NCI-H1694 (cell line): ENCODE data around the gene TRAM2.

Experiments
- DNase-seq: peaks from one replicate; lab custom pipeline; 2025; lab: John Stamatoyannopoulos, UW

Gene TRAM2

DNA sequence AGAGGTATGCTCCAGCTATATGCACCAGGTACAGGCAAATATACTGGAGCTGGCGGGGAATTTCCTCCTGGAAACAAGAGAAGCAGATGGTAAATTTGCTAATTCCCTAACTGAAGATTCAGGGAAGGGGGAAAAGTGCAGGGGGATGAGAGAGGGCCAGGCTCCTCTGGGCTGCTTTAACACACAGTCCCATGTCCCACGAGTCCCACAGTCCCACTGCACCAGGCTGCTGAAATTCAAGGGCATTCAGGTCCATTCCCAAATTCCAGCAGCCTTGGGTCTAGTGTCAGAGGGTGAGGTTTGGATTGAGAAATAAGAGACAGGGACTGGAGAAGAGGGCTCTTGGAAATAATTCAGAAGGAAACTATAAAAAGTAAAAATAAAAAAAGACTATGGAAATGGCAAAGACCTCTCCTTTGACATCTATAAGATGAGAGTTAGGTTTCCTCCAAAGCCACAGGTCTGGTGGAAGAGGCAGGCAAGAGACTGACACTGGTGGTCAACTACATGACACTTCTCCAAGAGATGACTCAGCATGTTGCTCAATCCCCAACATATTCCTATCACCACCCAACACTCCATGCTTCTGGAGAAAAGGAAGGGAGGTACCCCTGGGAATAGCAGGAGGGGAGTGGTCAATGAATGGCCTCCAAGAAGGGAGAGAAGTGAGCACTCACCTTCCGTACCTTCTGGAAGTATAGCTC is 69.2 kb downstream of the TRAM2 start:
- no peak for DNase-seq

DNA sequence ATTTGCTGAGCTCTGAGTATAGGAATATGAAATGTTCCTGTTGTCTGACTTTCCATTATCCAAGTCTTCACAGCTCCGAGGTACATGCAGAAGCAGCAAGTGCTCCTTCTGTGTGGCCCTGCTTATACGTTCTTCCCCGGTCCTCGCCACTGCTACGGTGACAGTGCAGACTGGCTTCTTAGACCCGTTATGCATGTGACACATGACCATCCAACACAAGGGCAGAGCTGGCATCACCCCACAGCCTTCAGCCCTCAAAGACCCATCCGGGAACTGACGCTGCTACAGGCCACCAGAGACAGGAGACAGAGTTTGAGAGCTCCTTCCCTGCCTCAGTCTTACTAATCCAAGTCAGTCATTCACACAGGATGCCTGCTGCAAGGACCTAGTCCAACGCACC is 70.4 kb downstream of the TRAM2 start:
- no peak for DNase-seq

DNA sequence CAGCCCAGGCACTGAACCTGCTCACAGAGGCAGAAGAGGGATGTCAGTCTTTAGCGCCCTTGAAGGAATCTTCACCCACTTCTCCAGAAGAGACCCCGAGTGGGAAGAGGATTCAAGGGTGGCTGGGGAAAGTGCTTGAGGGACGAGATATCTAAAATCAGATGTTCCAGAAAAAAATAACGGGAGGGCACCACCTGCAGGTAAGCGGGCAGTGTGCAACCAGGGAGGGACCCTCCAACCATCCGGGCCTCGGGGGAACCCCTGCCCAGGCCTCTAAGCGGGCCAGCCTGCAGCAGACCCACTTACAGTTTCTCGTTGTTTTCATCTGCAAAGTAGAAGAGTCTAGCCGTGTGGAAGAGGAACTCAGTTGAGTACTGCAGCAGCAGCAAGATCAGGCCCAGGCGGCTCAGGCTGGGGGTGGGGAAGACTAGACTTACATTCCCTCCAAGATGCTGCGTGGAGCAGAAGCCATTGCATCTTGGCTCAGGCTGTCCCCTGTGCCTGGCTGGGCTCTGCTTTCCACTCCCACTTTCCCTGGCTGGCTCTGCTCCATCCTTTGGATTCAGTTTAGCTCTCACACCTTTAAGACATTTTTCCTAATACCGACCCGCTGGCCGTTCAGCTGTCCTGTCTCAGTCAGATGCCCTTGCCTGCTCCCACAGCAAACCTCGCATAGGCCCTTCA is 71.0 kb downstream of the TRAM2 start:
- DNase-seq, result no peak

DNA sequence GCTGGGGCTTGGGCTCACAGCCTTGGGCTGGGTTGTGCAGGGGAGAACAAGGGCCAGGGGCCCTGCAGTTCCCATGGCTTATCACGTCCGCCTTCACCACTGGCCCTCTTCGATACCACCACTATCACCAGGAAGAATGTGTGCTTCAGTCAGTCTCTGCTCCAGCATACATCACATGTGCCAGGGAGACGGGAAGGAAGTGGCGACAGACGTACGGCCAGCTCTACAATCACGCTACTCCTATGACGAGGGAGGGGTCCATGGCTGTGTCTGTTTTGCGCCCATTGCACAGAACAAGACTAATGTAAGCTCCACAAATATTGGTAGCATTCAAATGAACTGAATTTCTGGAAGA is 72.1 kb downstream of the TRAM2 start:
- DNase-seq, result no peak

DNA sequence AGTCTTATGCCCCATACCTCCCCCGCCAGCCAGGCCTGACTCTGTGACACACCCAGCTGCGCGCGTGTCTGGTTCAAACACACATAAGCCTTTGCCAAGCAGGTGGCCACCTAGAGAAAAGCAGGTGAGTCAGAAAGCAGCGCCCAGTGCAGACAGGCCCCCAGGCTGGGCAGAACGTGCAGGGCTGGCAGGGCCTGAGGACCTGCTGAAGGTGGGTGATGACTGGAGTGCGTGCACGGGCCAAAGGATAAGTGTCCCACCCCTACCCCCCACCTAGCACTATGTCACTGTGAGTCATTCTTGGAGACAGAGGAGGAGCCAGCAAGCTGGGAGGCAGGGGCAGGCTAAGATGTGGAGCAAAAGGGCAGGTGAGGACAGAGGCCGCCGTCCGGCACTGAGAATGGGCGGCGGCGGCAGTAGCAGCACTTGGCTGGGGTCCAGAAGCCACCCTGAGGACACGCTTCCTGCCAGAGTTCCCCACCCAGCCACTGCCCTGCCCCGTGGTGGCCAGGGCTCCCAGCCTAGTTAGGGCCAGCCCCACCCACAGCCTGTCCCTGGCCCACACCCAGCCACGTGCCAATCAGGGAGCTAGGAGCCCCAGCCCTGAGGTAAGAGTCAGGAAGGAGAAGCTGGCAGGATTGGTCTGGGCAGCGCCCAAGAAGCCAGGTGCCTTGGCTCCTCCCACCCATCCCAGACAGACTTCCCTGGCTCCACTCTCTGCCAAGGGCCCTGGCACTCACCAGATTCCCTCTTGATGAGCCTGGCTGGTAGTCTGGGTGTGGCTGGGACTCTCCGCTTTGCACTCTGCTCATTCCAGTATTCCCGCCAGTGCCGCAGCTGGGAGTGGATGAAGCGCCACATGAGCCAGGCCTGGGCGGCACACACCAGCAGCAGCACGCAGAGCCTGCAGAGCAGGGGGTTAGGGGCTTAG is 72.7 kb downstream of the TRAM2 start:
- DNase-seq, result no peak

DNA sequence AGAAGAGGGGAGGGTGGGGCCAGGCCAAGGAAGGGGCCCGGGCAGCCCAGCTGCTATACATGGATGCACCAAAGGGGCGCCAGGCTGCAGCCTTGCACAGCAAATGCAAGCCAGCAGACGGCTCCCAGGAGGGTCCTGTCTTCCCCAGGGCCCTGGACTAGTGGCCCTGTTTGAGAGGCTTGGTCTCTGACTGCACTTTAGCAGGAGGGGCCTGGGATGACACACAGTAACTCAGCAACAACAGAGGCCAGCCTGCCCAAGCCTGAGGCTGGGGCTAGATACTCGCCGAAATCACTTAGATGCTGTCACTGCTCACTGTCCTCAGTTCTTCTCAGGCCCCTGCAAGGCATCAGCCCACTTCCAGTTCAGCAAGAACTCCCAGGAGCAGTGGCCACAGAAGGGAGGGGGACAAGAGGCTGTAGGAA is 73.5 kb downstream of the TRAM2 start:
- DNase-seq, result no peak

DNA sequence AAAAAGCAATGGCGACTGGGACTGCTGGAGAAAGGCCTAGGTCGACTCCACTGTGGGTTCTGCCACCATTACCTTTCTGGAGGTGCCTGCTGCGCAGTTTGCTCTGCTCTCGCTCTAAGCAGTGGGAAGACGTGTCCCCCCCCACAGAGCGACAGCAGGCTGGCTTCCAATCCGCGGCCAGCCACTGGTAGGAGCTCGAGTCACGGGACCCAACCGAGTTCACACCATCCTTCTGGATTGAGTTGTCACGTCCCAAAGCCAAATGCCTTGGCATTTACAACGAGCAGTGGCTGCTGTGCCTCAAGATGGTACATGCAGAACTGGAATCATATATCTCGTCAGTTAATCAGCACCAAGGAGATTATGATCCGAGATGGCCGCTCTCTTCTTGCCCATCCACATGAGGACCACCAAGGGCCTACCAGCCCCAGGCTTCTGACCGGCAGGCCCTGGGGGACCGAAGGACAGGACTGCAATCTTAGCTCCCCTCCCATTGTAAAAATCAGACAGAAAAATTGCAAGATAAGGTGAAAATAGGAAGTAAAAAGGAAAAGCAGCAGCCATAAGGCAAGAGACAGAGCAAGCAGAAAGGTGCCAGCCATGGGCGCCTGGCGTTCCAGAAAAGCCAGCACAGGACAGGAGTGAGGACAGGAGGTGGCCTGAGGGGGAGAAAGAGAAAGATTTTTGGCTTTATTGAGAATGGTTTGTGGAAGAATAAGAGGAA is 74.4 kb downstream of the TRAM2 start:
- DNase-seq, result no peak

DNA sequence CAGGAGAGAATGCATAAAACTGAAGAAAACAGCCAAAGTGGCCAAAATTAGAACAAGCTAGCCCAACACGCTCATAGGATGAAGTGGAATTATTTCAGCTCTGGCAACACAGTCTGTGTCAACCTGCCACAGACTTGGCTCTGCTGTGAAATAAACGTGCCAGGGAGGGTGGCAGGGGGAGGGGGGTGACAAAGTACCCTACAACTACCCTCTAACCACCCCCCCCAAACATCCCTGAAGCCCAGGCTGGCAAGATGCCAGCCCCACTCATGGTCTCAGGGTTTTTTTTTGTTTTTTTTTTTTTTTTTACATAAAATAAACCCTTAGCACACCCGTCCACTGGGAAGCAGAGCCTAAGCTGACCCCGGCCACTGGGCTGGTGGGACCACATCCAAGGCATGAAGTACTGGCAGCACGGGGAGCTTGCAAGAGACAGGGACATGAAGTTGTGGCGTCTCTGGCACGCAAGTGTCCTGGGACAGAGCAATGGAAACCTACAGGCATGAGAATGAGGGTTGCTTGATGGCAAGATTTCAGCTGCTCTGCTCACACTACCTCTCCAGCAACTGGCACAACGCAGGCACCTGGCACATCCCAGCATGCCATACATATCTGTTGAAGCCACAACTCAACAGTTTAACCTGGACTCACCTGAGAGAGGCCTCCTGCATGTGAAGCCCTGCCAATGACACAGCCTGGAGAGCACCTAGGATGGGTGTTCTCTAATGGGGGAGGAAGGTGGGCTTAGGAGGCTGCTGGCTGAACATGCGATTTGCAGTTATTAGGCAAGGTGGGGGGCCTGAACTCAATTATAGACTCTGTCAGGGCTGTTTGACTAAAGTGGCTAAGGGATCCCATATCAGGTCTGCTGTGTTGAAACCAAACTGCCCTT is 76.4 kb downstream of the TRAM2 start:
- no peak for DNase-seq

DNA sequence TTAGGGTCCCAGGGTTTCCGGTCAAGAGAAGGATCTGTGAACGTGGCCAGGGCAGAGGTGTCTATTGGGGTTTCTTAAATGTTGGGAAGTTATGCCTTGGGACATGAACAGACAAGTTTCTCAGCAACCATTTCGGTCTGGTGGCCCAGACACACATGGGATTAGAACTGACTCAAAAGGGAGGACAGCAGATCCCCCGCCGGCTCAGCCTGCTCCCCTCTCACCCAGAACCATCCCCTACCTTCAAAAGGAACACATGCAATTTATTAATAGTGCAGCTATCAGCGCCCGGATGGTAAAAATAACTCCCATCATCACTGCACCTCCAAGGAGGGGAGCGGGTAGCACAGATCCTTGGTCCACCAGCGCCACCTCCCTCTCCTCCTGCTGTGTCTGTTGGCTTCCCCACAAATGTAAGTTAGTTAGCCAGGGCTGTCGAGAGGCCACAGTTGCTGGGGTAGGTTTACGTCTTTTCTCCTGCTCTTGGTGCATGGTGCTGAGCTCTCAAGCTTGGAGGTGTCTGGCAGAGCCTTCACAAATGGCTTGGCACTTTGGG is 77.1 kb downstream of the TRAM2 start:
- DNase-seq, result no peak

DNA sequence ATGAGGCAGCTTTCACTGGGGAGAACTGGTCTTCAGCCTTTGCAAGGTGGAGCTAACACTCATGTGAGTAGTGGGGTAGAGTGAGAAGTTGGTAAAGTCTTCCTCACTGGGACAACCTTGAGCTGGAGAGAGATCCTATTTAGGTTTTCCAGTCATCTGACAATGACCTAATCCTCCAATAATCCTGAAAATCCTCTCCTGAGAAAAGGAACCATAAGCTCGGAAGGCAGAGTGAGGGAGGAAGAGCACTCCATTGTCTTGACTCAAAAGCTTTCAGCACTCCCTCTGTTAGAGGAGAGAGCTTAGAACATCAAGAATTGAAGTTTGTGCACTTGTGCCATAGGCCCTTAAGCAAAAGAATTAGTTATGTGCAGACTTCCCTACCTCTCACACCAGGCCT is 77.8 kb downstream of the TRAM2 start:
- no peak for DNase-seq

DNA sequence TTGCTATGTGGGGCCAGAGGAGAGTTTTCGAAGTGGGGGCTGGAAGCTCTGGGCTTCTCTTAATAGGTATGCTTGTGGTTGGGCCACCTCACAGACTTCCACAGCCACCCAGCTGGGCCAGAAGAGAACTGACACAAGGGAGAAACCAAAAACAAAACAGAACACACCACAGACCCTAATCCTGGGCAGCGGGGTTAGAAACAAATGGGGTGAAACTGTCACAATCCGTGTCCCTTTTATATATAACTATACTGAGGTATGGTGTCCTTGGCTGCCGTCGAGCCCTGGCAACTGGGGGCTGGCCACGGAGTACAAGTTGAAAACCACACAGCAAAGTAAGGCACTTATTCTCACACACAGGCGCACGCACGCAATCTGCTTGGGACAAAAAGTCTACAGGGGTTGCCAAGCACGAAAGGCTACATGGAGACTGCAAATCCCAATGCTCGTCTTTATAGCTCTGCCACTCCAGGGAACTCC is 78.3 kb downstream of the TRAM2 start:
- DNase-seq, result no peak

DNA sequence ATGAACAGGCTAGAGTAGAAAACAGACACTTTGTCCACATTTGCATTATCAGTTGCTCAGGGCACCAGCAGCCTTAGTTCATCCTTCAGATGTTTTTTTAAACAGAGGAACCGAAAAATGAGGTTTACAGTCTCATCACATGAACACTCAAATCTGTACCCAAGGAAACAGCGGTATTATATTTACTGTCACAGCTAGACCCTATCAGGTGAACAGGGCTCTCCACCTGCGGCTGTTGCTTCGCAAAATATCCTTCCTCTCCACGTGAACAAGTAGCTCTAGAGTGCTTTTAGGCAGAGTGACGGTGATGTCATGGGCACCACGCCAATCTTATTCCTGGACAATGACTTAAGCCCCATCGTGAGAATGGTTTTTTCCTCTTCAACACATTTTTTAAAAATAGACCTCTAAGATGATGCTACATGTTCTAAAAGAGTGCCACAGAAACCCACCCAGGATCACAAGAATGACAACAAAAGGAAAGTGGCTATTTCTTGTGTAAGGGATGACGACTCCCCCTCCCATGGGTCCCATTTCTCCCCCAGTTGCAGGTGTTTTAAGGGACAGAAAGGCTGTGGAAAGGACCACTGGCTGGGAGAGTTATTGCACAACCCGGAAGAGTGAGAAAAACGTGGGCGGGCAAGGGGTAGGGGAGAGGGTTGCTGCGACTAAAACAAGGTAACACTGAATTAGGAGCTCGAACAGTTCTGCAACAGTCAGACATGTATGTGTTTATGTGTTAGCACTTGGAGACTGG is 79.0 kb downstream of the TRAM2 start:
- no peak for DNase-seq

DNA sequence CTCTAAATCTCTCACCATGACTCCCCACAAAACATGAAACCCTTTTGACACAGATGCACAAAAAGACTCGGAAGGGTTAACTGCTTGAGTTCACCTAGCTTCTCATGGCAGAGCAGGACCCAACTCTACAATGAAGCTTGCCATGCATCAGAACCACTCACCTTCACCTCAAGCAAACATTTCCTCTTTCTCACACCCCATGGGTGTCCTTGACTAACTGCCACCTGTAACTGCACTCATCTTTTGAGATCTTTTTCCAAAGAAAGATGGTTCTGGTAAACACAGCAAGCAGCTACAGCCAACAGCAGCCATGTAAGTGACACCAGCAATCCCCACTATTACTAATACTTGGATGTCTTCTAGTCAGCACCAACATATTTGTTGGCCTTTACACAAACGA is 80.2 kb downstream of the TRAM2 start:
- DNase-seq, result no peak

DNA sequence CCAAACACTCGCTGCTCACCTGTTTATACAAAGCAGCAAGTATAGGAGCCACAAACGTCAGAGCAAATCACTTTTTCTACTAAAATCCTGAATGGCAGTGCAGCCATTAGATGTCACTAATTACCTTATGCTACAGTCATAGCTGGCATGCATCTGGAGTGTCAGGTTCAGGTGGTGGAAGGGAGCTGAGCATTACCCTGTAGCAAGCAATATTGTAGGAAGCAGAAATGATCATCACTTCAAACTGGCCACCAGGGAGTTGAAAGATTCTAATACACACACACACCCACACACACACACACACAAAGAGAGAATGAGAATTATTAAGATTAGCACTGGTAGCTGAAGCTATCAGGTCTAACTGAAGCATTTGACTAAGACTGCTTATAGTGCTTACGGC is 80.9 kb downstream of the TRAM2 start:
- DNase-seq, result no peak

DNA sequence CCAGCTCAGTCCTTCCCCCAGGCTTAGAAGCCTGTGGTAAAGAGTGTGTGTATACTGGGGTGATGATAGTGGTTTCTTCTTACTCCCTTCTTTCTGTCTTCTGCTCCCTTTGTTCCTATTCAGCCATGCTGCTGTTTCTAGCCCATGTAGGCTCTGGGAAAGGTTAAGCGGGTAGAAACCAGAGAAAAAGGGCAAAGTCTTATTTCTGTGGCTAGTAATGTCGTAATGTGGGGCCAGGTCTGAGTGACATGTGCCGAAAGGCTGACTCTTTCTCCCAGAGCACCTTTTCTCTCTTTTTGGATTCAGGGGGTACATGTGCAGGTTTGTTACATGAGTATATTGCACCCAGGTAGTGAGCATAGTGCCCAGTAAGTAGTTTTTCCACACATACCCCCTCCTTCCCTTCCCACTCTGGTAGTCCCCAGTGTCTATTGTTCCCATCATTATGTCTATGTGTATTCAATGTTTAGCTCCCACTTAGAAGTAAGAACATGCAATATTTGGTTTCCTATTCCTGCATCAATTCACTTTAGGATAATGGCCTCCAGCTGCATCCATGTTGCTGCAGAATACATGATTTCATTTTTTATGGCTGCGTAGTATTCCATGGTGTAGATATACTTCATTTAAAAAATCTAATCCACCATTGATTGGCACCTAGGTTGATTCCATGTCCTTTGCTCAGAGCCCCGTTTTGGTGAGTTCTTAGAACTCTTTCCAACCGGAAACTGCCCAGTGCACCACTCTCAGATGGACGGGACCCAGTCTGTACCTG is 82.4 kb downstream of the TRAM2 start:
- no peak for DNase-seq

DNA sequence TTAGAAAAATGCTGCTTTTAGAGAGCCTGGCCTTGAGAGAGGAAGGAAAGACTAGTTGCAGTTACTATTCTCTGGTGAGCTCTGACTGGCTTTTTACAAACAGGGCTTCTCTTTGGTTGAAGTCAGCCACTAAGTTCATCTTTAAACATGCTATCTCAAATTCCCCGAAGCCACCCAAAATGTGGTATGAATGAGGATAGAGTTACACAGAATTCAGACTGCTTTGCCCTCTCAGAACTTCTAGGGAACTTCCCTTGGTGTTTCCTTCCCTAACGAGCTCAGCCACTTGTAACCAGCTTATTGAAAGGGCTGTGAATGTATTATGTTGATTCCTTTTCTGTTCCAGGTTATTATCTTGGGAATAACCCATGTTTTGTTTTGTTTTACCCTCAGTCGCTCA is 83.2 kb downstream of the TRAM2 start:
- DNase-seq, result no peak

DNA sequence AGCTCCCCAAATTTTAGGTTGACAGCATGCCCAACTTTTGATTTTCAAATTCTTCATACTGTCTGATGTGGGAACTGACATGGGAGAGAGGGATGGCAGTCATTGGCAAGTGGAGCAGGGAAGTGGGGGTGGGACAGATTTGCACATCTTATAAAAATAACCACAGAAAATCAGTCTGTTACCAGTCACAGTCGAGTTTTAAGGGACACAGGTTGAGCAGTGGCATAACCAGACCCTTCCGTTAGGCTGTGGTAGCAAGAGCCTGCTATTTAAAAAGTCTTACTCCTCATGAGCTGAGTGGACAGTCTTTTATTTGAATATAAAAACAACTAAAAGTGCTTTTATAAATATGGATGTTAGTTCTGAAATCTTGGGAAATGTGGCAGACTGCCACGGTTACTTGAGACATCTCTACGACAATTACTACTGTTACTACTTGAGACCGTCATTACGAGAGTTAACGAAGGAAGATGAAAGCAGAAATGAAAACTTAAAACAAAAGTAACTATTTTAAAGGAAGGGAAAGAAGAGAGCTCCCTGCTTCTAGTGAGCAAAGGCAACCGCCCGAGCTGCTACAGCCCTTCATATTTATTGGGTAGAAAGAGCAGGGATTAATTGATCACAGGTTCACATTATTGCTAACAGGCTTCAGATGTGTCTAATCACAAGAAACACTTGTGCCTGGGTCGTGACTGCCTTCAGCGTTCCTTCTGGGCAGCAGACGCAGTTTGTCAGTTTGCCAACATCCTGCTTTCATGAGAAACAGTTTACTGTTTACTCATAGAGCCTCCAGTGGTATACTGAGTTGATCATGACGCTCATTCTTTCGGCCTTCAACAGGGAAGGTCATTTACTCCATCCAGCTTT is 85.4 kb downstream of the TRAM2 start:
- no peak for DNase-seq

DNA sequence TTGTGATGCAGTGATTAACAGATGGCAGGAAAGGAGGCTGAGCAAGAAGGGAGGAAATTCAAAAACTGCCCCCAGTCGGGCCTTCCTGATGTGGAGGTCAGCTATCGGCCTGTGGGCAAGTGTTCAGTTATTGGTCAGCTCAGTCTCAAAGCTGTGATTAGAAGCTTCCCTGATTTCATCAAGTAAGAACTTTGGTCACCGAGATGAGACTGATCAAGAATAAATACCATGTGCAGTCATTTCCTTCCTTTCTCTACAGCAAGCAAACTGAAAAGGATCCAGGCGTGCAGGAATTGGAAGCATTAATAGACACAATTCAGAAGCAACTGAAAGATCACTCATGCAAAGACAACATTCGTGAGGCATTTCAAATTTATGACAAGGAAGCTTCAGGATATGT is 87.0 kb downstream of the TRAM2 start:
- no peak for DNase-seq
